H4 (cell line): ENCODE measurements around the gene TRAPPC14. TPM values are rescaled to one million over a fixed set of nuclear protein-coding genes. Genes with fewer than 3 reads are reported as not detected.
"Not testable (repeated sequence)": the region's sequence is repeated elsewhere in the genome, so short reads cannot be mapped to it uniquely, and the experiment has no call there.

Experiments
- DNase-seq: peaks from one replicate; pipeline ENCODE4 v3.0.0-alpha.2; 2015; ENCODE audit warnings: low spot score
- total RNA-seq: library from RNA; depleted of rRNA; stranded (reverse); fragments of >200 nt; shearing (Covaris generic); gene quantifications from 2 replicates; pipeline ENCODE4 v1.2.3, GENCODE V29; 2014

Gene TRAPPC14
- total RNA-seq, 1 experiment from 2014 or later = 7.7 TPM

- DNase-seq = no peak
Observed at GRCh38 chr7:100153708-100154535, 4.6 kb downstream of the TRAPPC14 start.

- no peak for DNase-seq
Observed at GRCh38 chr7:100152937-100153666, 5.4 kb downstream of the TRAPPC14 start.

GRCh38 chr7:100152404-100152803, 6.1 kb downstream of the TRAPPC14 start:
- no peak for DNase-seq

- DNase-seq = peak; percentile 100
Observed at GRCh38 chr7:100148559-100149328, 9.8 kb downstream of the TRAPPC14 start, which contains the start of gene LAMTOR4. Gene LAMTOR4 (plus strand): TSS chr7:100148918. CDS start chr7:100148973, 55 bp downstream.

- DNase-seq = no peak
Observed at GRCh38 chr7:100148225-100148558, 10.3 kb downstream of the TRAPPC14 start.

- DNase-seq = no peak
Observed at GRCh38 chr7:100147278-100147677, 11.2 kb downstream of the TRAPPC14 start.

- not testable (repeated sequence) for DNase-seq
Observed at GRCh38 chr7:100146350-100146749, 12.2 kb downstream of the TRAPPC14 start.

GRCh38 chr7:100142461-100142860, 16.1 kb downstream of the TRAPPC14 start:
- DNase-seq = no peak

- DNase-seq = no peak
Observed at GRCh38 chr7:100141555-100141949, 17.0 kb downstream of the TRAPPC14 start.

- DNase-seq = no peak
Observed at GRCh38 chr7:100137851-100138760, 20.4 kb downstream of the TRAPPC14 start.

- peak; percentile 67 for DNase-seq
Observed at GRCh38 chr7:100132697-100133151, 25.8 kb downstream of the TRAPPC14 start.

- no peak for DNase-seq
Observed at GRCh38 chr7:100132126-100132525, 26.4 kb downstream of the TRAPPC14 start.

GRCh38 chr7:100130608-100131453, 27.7 kb downstream of the TRAPPC14 start:
- no peak for DNase-seq

GRCh38 chr7:100130220-100130607, 28.3 kb downstream of the TRAPPC14 start:
- DNase-seq = not testable (repeated sequence)

- DNase-seq = no peak
Observed at GRCh38 chr7:100128637-100128963, 29.9 kb downstream of the TRAPPC14 start.

- DNase-seq = no peak
Observed at GRCh38 chr7:100127866-100128636, 30.5 kb downstream of the TRAPPC14 start.

GRCh38 chr7:100126931-100127865, 31.3 kb downstream of the TRAPPC14 start, which contains the start of gene MBLAC1:
Gene MBLAC1 (plus strand): TSS chr7:100126967. CDS start chr7:100127396, 429 bp downstream.
- DNase-seq = peak; percentile 84
